MCF 10A (cell line): ENCODE data around the gene PLEK2. TPM values are rescaled to one million over a fixed set of nuclear protein-coding genes. Genes with fewer than 3 reads are reported as not detected.
A peak's percentile ranks its signal among the peaks of the same experiment; 100 is the strongest.

Experiments used
- BruUV-seq: library from RNA; stranded (reverse); fragments of 400-500 nt; replicated peaks from 2 replicates; lab custom pipeline; 2021; lab: Mats Ljungman, UMichigan
- CTCF ChIA-PET: fragments of 300-600 bp; sonication (Branson Sonifier 250); formaldehyde crosslinking; extraction: SDS; loops from one replicate; lab custom pipeline; 2021; ENCODE audit warnings: antibody characterized with exemption, inconsistent platforms; lab: Yijun Ruan, JAX
- POLR2A ChIA-PET: fragments of 300-600, 350-650 bp; sonication (Branson Sonifier 250); formaldehyde crosslinking; extraction: SDS; loops from one replicate; lab custom pipeline; 2020; ENCODE audit warnings: antibody characterized with exemption, inconsistent platforms; lab: Yijun Ruan, JAX
- DNase-seq: peaks from one replicate; pipeline ENCODE4 v3.0.0-alpha.2; 2018; ENCODE audit not compliant: unreplicated experiment
- H3K27ac Mint-ChIP-seq: one replicate; pipeline ENCODE4 v1.8.0; 2022; ENCODE audit warnings: mild to moderate bottlenecking, low read depth, mixed read lengths; ENCODE audit not compliant: unreplicated experiment
- H3K27me3 Mint-ChIP-seq: one replicate; pipeline ENCODE4 v1.8.0; 2022; ENCODE audit warnings: mixed read lengths; ENCODE audit not compliant: insufficient read depth, unreplicated experiment
- H3K36me3 Mint-ChIP-seq: one replicate; pipeline ENCODE4 v1.8.0; 2022; ENCODE audit warnings: mild to moderate bottlenecking, moderate library complexity, mixed read lengths; ENCODE audit not compliant: insufficient read depth, unreplicated experiment
- H3K4me1 Mint-ChIP-seq: one replicate; pipeline ENCODE4 v1.8.0; 2022; ENCODE audit warnings: mixed read lengths; ENCODE audit not compliant: insufficient read depth, unreplicated experiment
- H3K4me3 Mint-ChIP-seq: one replicate; pipeline ENCODE4 v1.8.0; 2022; ENCODE audit warnings: mild to moderate bottlenecking, moderate library complexity, mixed read lengths; ENCODE audit not compliant: unreplicated experiment
- H3K9me3 Mint-ChIP-seq: one replicate; pipeline ENCODE4 v1.8.0; 2022; ENCODE audit warnings: mixed read lengths; ENCODE audit not compliant: unreplicated experiment
- CTCF ChIP-seq: fragments of 200-600 bp; IDR thresholded peaks from one replicate; pipeline ENCODE4 v1.8.0; 2022; ENCODE audit warnings: antibody characterized with exemption, mild to moderate bottlenecking; ENCODE audit not compliant: unreplicated experiment
- intact Hi-C: fragments of 100-400 bp; cut with micrococcal nuclease; formaldehyde crosslinking; loops from 2 replicates; pipeline ENCODE4 v1.14.1; 2022
- total RNA-seq: library from RNA; stranded (reverse); gene quantifications from 2 replicates; pipeline ENCODE4 v1.2.3, GENCODE V29; 2022

PLEK2 gene
- total RNA-seq, 1 experiment from 2014 or later, result 39.9 TPM

- H3K27ac Mint-ChIP-seq, result no peak overlapping the region
- no peak for TF ChIP-seq CTCF
- H3K36me3 Mint-ChIP-seq, result peaks cover 94% of the 10 kb centered on the region
- POLR2A ChIA-PET, result interaction anchor here (1.0 kb wide), 1 partner anchor 11 kb away, joined by 3 read pairs; the partner anchor contains the start of genes ATP6V1D and EIF2S1
- no TSS peak for BruUV-seq
- CTCF ChIA-PET, result interaction anchor here (1.9 kb wide), 1 partner anchor 11 kb away, joined by 7 read pairs; the partner anchor contains the start of genes ATP6V1D and EIF2S1
- H3K4me1 Mint-ChIP-seq, result peaks cover 11% of the 10 kb centered on the region
- intact Hi-C loops, result no loop called here
- H3K27me3 Mint-ChIP-seq, result no peaks in the 10 kb centered on the region
- H3K9me3 Mint-ChIP-seq, result no peaks in the 10 kb centered on the region
- no peak overlapping the region for H3K4me3 Mint-ChIP-seq
- DNase-seq, result peak; percentile 14
Measured at GRCh38 chr14:67370830-67371229, 41.1 kb downstream of the PLEK2 start.

GRCh38 chr14:67365476-67365875 lies 46.5 kb downstream of the PLEK2 start:
- peaks cover 84% of the 10 kb centered on the region for H3K36me3 Mint-ChIP-seq
- H3K4me1 Mint-ChIP-seq, result peaks cover 27% of the 10 kb centered on the region
- BruUV-seq, result no TSS peak
- H3K9me3 Mint-ChIP-seq, result no peaks in the 10 kb centered on the region
- H3K4me3 Mint-ChIP-seq, result no peak overlapping the region
- no peaks in the 10 kb centered on the region for H3K27me3 Mint-ChIP-seq
- TF ChIP-seq CTCF, result no peak
- H3K27ac Mint-ChIP-seq, result no peak overlapping the region
- ChIA-PET CTCF (interaction anchor here (0.7 kb wide), 1 partner anchor 915 kb away, joined by 3 read pairs; no protein-coding TSS in a partner anchor), POLR2A (interaction anchor here (0.7 kb wide), 1 partner anchor 9 kb away, joined by 5 read pairs; no protein-coding TSS in a partner anchor)
- no peak for DNase-seq
- intact Hi-C loops, result no loop called here

GRCh38 chr14:67360470-67361206 lies 51.3 kb downstream of the PLEK2 start:
- CTCF ChIA-PET, result interaction anchor here (0.6 to 2.7 kb wide), 17 partner anchors 9 to 1128 kb away, joined by 3 to 27 read pairs (median 3); no protein-coding TSS in a partner anchor
- H3K4me3 Mint-ChIP-seq, result peak overlapping the region; percentile 90
- peaks cover 48% of the 10 kb centered on the region for H3K4me1 Mint-ChIP-seq
- no peak for TF ChIP-seq CTCF
- TSS peak; percentile 72 for BruUV-seq
- H3K27me3 Mint-ChIP-seq, result no peaks in the 10 kb centered on the region
- no peak for DNase-seq
- H3K27ac Mint-ChIP-seq, result peak overlapping the region; percentile 99
- H3K9me3 Mint-ChIP-seq, result no peaks in the 10 kb centered on the region
- POLR2A ChIA-PET, result interaction anchor here (0.5 to 4.1 kb wide), 18 partner anchors 9 to 1999 kb away, joined by 3 to 46 read pairs (median 4); partner anchors contain the start of genes GPHN, PALS1 and PLEK2
- H3K36me3 Mint-ChIP-seq, result peaks cover 49% of the 10 kb centered on the region
- intact Hi-C loops, result no loop called here
